ENCODE data around the gene PADI6.

- TF ChIP-seq, protein P1, sequence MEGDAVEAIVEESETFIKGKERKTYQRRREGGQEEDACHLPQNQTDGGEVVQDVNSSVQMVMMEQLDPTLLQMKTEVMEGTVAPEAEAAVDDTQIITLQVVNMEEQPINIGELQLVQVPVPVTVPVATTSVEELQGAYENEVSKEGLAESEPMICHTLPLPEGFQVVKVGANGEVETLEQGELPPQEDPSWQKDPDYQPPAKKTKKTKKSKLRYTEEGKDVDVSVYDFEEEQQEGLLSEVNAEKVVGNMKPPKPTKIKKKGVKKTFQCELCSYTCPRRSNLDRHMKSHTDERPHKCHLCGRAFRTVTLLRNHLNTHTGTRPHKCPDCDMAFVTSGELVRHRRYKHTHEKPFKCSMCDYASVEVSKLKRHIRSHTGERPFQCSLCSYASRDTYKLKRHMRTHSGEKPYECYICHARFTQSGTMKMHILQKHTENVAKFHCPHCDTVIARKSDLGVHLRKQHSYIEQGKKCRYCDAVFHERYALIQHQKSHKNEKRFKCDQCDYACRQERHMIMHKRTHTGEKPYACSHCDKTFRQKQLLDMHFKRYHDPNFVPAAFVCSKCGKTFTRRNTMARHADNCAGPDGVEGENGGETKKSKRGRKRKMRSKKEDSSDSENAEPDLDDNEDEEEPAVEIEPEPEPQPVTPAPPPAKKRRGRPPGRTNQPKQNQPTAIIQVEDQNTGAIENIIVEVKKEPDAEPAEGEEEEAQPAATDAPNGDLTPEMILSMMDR (IDR thresholded peaks at IDR 0.05) = no peak
- TF ChIP-seq POLR2A (IDR thresholded peaks at IDR 0.05) = no peak
Observed at GRCh38 chr1:17423781-17424245, 51.8 kb downstream of the PADI6 start.
